Omental fat pad (tissue), 4 donors: ENCODE data around the gene COCH. TPM values are rescaled to one million over a fixed set of nuclear protein-coding genes. Genes with fewer than 3 reads are reported as not detected.

Experiments
- ATAC-seq: fragments of 150-250 bp; one replicate; pipeline ENCODE4 v1.9.1; 2016; ENCODE audit warnings: mild to moderate bottlenecking, moderate library complexity; ENCODE audit not compliant: low FRiP score
- DNase-seq: peaks from one replicate; pipeline ENCODE4 v3.0.0-alpha.2; 2019; ENCODE audit warnings: low spot score
- CTCF ChIP-seq, 3 donors: fragments of 450-650 bp; IDR thresholded peaks; one replicate each; pipeline ENCODE4 v1.5.1; 2016 to 2017; ENCODE audit warnings: antibody characterized with exemption in 3 of 3, mild to moderate bottlenecking in 3 of 3, moderate library complexity in 2 of 3
- total RNA-seq, 4 donors: library from RNA; depleted of rRNA; stranded (reverse); fragments of >200 nt; gene quantifications; one replicate each; pipeline ENCODE4 v1.1.0, GENCODE V29; 2016

Gene COCH
- total RNA-seq, 4 donors from 2014 or later: 2.6 to 3.8 (median 2.9) TPM

GRCh38 chr14:30874999-30875787, 834 bp downstream of the COCH start:
- ATAC-seq (no peak), DNase-seq (no peak)
- TF ChIP-seq CTCF (IDR thresholded peaks at IDR 0.05): no peak

- no peak for TF ChIP-seq CTCF (IDR thresholded peaks at IDR 0.05)
- ATAC-seq: no peak
- no peak for DNase-seq
Measured at GRCh38 chr14:30875788-30876053, 1.4 kb downstream of the COCH start.

- DNase-seq (no peak), ATAC-seq (no peak)
- no peak for TF ChIP-seq CTCF (IDR thresholded peaks at IDR 0.05)
Measured at GRCh38 chr14:30876692-30877091, 2.3 kb downstream of the COCH start.

GRCh38 chr14:30882431-30882830, 8.1 kb downstream of the COCH start:
- no peak for DNase-seq
- ATAC-seq: no peak
- no peak for TF ChIP-seq CTCF (IDR thresholded peaks at IDR 0.05)

- TF ChIP-seq CTCF (IDR thresholded peaks at IDR 0.05): no peak
- ATAC-seq: no peak
- no peak for DNase-seq
Measured at GRCh38 chr14:30883508-30884294, 9.3 kb downstream of the COCH start.

GRCh38 chr14:30884901-30885300, 10.5 kb downstream of the COCH start:
- no peak for TF ChIP-seq CTCF (IDR thresholded peaks at IDR 0.05)
- no peak for DNase-seq

More at GRCh38 chr14:30884901-30885300, 10.5 kb downstream of the COCH start:
- ATAC-seq: no peak
